ENCODE data around the gene NUP35. TPM values are rescaled to one million over a fixed set of nuclear protein-coding genes. Genes with fewer than 3 reads are reported as not detected.

Gene NUP35
- polyA plus RNA-seq (2013, experiment 1 of 2), result 34.7 TPM
- 34.0 TPM for polyA plus RNA-seq (2013, experiment 2 of 2)

GRCh38 chr2:183124222-183124956 lies at the start of gene NUP35:
NUP35 (plus strand) TSS chr2:183124443; CDS start chr2:183124458, 15 bp downstream.
- H3K9ac ChIP-seq (ENCODE audit: low read depth, low read length), result peak within 1 kb of the TSS; percentile 92
- peaks cover 8% of the 10 kb centered on the region for H3K4me1 ChIP-seq (ENCODE audit: insufficient read depth, low read length)
- H3K27me3 ChIP-seq (ENCODE audit: insufficient read depth, low read length), result no peaks in the 10 kb centered on the region
- peak within 1 kb of the TSS; percentile 73 for H3K4me3 ChIP-seq (ENCODE audit: low read length)
- H3K9me3 ChIP-seq (ENCODE audit: insufficient read depth, low read depth, low read length), result no peaks in the 10 kb centered on the region
- under 1% methylated on average over 43 of the region's 43 CpGs for WGBS
- peaks cover 14% of the 10 kb centered on the region for H3K36me3 ChIP-seq (ENCODE audit: insufficient read depth, low read length)
- peak within 1 kb of the TSS; percentile 96 for H3K27ac ChIP-seq (ENCODE audit: low read depth, low read length)

GRCh38 chr2:183078163-183078463 lies 46.1 kb upstream of the NUP35 start:
- Histone ChIP-seq H3K36me3 (ENCODE audit: insufficient read depth, low read length) (no peaks in the 10 kb centered on the region), H3K27ac (ENCODE audit: low read depth, low read length) (no peak overlapping the region), H3K9me3 (ENCODE audit: insufficient read depth, low read depth, low read length) (no peaks in the 10 kb centered on the region), H3K9ac (ENCODE audit: low read depth, low read length) (no peak overlapping the region), H3K4me1 (ENCODE audit: insufficient read depth, low read length) (peaks cover 15% of the 10 kb centered on the region), H3K4me3 (ENCODE audit: low read length) (peak overlapping the region; percentile 71), H3K27me3 (ENCODE audit: insufficient read depth, low read length) (no peaks in the 10 kb centered on the region)
- 81% methylated on average over 8 of the region's 8 CpGs for WGBS

GRCh38 chr2:183078464-183079138 lies 45.6 kb upstream of the NUP35 start, which contains the start of gene DUSP19:
DUSP19 (plus strand) TSS chr2:183078747; CDS start chr2:183078934, 187 bp downstream.
- Histone ChIP-seq H3K36me3 (ENCODE audit: insufficient read depth, low read length) (no peaks in the 10 kb centered on the region), H3K27ac (ENCODE audit: low read depth, low read length) (no peak within 1 kb of the TSS), H3K27me3 (ENCODE audit: insufficient read depth, low read length) (no peaks in the 10 kb centered on the region), H3K9ac (ENCODE audit: low read depth, low read length) (peak within 1 kb of the TSS; percentile 33), H3K9me3 (ENCODE audit: insufficient read depth, low read depth, low read length) (no peaks in the 10 kb centered on the region), H3K4me3 (ENCODE audit: low read length) (peak within 1 kb of the TSS; percentile 71), H3K4me1 (ENCODE audit: insufficient read depth, low read length) (peaks cover 15% of the 10 kb centered on the region)
- 79% methylated on average over 20 of the region's 20 CpGs for WGBS

GRCh38 chr2:183079139-183079775 lies 45.0 kb upstream of the NUP35 start:
- Histone ChIP-seq H3K9ac (ENCODE audit: low read depth, low read length) (peak overlapping the region; percentile 33; the same call in 1 of the 2 replicates), H3K27ac (ENCODE audit: low read depth, low read length) (no peak overlapping the region), H3K9me3 (ENCODE audit: insufficient read depth, low read depth, low read length) (no peaks in the 10 kb centered on the region), H3K36me3 (ENCODE audit: insufficient read depth, low read length) (no peaks in the 10 kb centered on the region), H3K4me1 (ENCODE audit: insufficient read depth, low read length) (peaks cover 15% of the 10 kb centered on the region), H3K4me3 (ENCODE audit: low read length) (peak overlapping the region; percentile 71), H3K27me3 (ENCODE audit: insufficient read depth, low read length) (no peaks in the 10 kb centered on the region)
- 96% methylated on average over 13 of the region's 13 CpGs for WGBS

- H3K27me3 ChIP-seq (ENCODE audit: insufficient read depth, low read length), result no peaks in the 10 kb centered on the region
- H3K27ac ChIP-seq (ENCODE audit: low read depth, low read length), result no peak overlapping the region
- 81% methylated on average over 1 of the region's 1 CpG for WGBS
- H3K36me3 ChIP-seq (ENCODE audit: insufficient read depth, low read length), result no peaks in the 10 kb centered on the region
- no peak overlapping the region for H3K9ac ChIP-seq (ENCODE audit: low read depth, low read length)
- no peak overlapping the region for H3K4me3 ChIP-seq (ENCODE audit: low read length)
- peaks cover 15% of the 10 kb centered on the region for H3K4me1 ChIP-seq (ENCODE audit: insufficient read depth, low read length)
- no peaks in the 10 kb centered on the region for H3K9me3 ChIP-seq (ENCODE audit: insufficient read depth, low read depth, low read length)
Measured at GRCh38 chr2:183081911-183082310, 42.3 kb upstream of the NUP35 start.

GRCh38 chr2:183088061-183088460 lies 36.2 kb upstream of the NUP35 start:
- H3K4me1 ChIP-seq (ENCODE audit: insufficient read depth, low read length), result no peaks in the 10 kb centered on the region
- no peaks in the 10 kb centered on the region for H3K27me3 ChIP-seq (ENCODE audit: insufficient read depth, low read length)
- no peak overlapping the region for H3K4me3 ChIP-seq (ENCODE audit: low read length)
- no peaks in the 10 kb centered on the region for H3K9me3 ChIP-seq (ENCODE audit: insufficient read depth, low read depth, low read length)
- H3K9ac ChIP-seq (ENCODE audit: low read depth, low read length), result no peak overlapping the region
- no peaks in the 10 kb centered on the region for H3K36me3 ChIP-seq (ENCODE audit: insufficient read depth, low read length)
- H3K27ac ChIP-seq (ENCODE audit: low read depth, low read length), result no peak overlapping the region
- 97% methylated on average over 3 of the region's 3 CpGs for WGBS

GRCh38 chr2:183089192-183089851 lies 34.9 kb upstream of the NUP35 start:
- no peak overlapping the region for H3K4me3 ChIP-seq (ENCODE audit: low read length)
- H3K9me3 ChIP-seq (ENCODE audit: insufficient read depth, low read depth, low read length), result no peaks in the 10 kb centered on the region
- no peaks in the 10 kb centered on the region for H3K4me1 ChIP-seq (ENCODE audit: insufficient read depth, low read length)
- H3K9ac ChIP-seq (ENCODE audit: low read depth, low read length), result no peak overlapping the region
- 83% methylated on average over 6 of the region's 6 CpGs for WGBS
- H3K27ac ChIP-seq (ENCODE audit: low read depth, low read length), result no peak overlapping the region
- H3K27me3 ChIP-seq (ENCODE audit: insufficient read depth, low read length), result no peaks in the 10 kb centered on the region
- H3K36me3 ChIP-seq (ENCODE audit: insufficient read depth, low read length), result no peaks in the 10 kb centered on the region

- Histone ChIP-seq H3K4me1 (ENCODE audit: insufficient read depth, low read length) (peaks cover 7% of the 10 kb centered on the region; the same call in 1 of the 2 replicates), H3K27ac (ENCODE audit: low read depth, low read length) (no peak overlapping the region), H3K4me3 (ENCODE audit: low read length) (no peak overlapping the region), H3K9ac (ENCODE audit: low read depth, low read length) (no peak overlapping the region), H3K9me3 (ENCODE audit: insufficient read depth, low read depth, low read length) (no peaks in the 10 kb centered on the region), H3K36me3 (ENCODE audit: insufficient read depth, low read length) (no peaks in the 10 kb centered on the region), H3K27me3 (ENCODE audit: insufficient read depth, low read length) (no peaks in the 10 kb centered on the region)
- 97% methylated on average over 7 of the region's 7 CpGs for WGBS
Measured at GRCh38 chr2:183091318-183091953, 32.8 kb upstream of the NUP35 start.

- WGBS, result 85% methylated on average over 1 of the region's 2 CpGs
- no peaks in the 10 kb centered on the region for H3K27me3 ChIP-seq (ENCODE audit: insufficient read depth, low read length)
- H3K4me1 ChIP-seq (ENCODE audit: insufficient read depth, low read length), result peaks cover 7% of the 10 kb centered on the region; the same call in 1 of the 2 replicates
- no peak overlapping the region for H3K27ac ChIP-seq (ENCODE audit: low read depth, low read length)
- H3K4me3 ChIP-seq (ENCODE audit: low read length), result no peak overlapping the region
- no peak overlapping the region for H3K9ac ChIP-seq (ENCODE audit: low read depth, low read length)
- H3K9me3 ChIP-seq (ENCODE audit: insufficient read depth, low read depth, low read length), result no peaks in the 10 kb centered on the region
- no peaks in the 10 kb centered on the region for H3K36me3 ChIP-seq (ENCODE audit: insufficient read depth, low read length)
Measured at GRCh38 chr2:183091954-183092345, 32.3 kb upstream of the NUP35 start.

GRCh38 chr2:183093857-183094657 lies 30.2 kb upstream of the NUP35 start:
- no peak overlapping the region for H3K4me3 ChIP-seq (ENCODE audit: low read length)
- H3K9ac ChIP-seq (ENCODE audit: low read depth, low read length), result no peak overlapping the region
- H3K27me3 ChIP-seq (ENCODE audit: insufficient read depth, low read length), result no peaks in the 10 kb centered on the region
- peaks cover 7% of the 10 kb centered on the region; the same call in 1 of the 2 replicates for H3K4me1 ChIP-seq (ENCODE audit: insufficient read depth, low read length)
- no peak overlapping the region for H3K27ac ChIP-seq (ENCODE audit: low read depth, low read length)
- H3K9me3 ChIP-seq (ENCODE audit: insufficient read depth, low read depth, low read length), result no peaks in the 10 kb centered on the region
- H3K36me3 ChIP-seq (ENCODE audit: insufficient read depth, low read length), result no peaks in the 10 kb centered on the region
- WGBS, result 67% methylated on average over 1 of the region's 2 CpGs

Measured in HUES64 (cell line).